ENCODE results near the gene MAP2. TPM values are rescaled to one million over a fixed set of nuclear protein-coding genes. Genes with fewer than 3 reads are reported as not detected.

Gene MAP2
- total and polyA plus RNA-seq, 2 of the 13 experiments (the other 11 are each of a cell fraction or from before 2014, with no cell fraction given): 0.08 TPM; not detected in 1

GRCh38 chr2:209431701-209432100 lies 7.9 kb downstream of the MAP2 start (continued):
- TF ChIP-seq TFDP1 (CRISPR knock-in tag; IDR thresholded peaks at IDR 0.05; ENCODE audit: borderline replicate concordance): no peak
- TF ChIP-seq ZBTB33 (CRISPR knock-in tag; IDR thresholded peaks at IDR 0.05): no peak
- TF ChIP-seq EHMT2 (IDR thresholded peaks at IDR 0.05; ENCODE audit: borderline replicate concordance, low read depth, low read length): no peak
- TF ChIP-seq ZNF350 (CRISPR knock-in tag; IDR thresholded peaks at IDR 0.05; ENCODE audit: borderline replicate concordance, low read depth): no peak

GRCh38 chr2:209441541-209441940 lies 17.7 kb downstream of the MAP2 start:
- Histone ChIP-seq H3K9ac (ENCODE audit: insufficient read depth, low read depth, low read length) (no peak overlapping the region), H3K4me3 (replicated peaks in 1 of 3; ENCODE audit: insufficient read depth in 1 of 3, low read depth in 2 of 3, low read length in 3 of 3) (no peak overlapping the region), H3K27me3 (ENCODE audit: control insufficient read depth in 1 of 2, insufficient read depth in 2 of 2, low read length in 2 of 2) (no peaks in the 10 kb centered on the region), H2AFZ (ENCODE audit: low read length) (no peak overlapping the region), H3K4me1 (ENCODE audit: insufficient read depth, low read length) (no peaks in the 10 kb centered on the region), H3K4me2 (ENCODE audit: low read depth, low read length) (no peak overlapping the region), H3K79me2 (ENCODE audit: insufficient read depth, low read length) (no peaks in the 10 kb centered on the region), H3K36me3 (replicated peaks in 1 of 2; ENCODE audit: control insufficient read depth in 1 of 2, insufficient read depth in 2 of 2, low read length in 2 of 2) (no peaks in the 10 kb centered on the region), H4K20me1 (ENCODE audit: insufficient read depth, low read length) (no peaks in the 10 kb centered on the region), H3K27ac (ENCODE audit: extremely low read length, insufficient read depth, low read length) (no peak overlapping the region), H3K9me3 (ENCODE audit: low read length) (no peaks in the 10 kb centered on the region)
- ATAC-seq (no peak), DNase-seq (ENCODE audit: low spot score) (no peak), FAIRE-seq (no peak)
- in situ Hi-C loops (cut with HindIII; ENCODE audit: extremely low pct_ligation_motif_present, low pct_unique_long_range_greater_than_20kb) (no loop called here), intact Hi-C loops (cut with micrococcal nuclease; ENCODE audit: unreplicated experiment) (no loop called here)
- ChIA-PET CTCF (ENCODE audit: low intra/inter-chr PET ratio, low total read pairs) (no interaction called here), POLR2A (no interaction called here)
- TF ChIP-seq ZNF235 (CRISPR knock-in tag; IDR thresholded peaks at IDR 0.05; ENCODE audit: borderline replicate concordance) (no peak), ZSCAN12 (CRISPR knock-in tag; IDR thresholded peaks at IDR 0.05) (no peak), RFX3 (CRISPR knock-in tag; IDR thresholded peaks at IDR 0.05) (no peak), ZSCAN22 (CRISPR knock-in tag; IDR thresholded peaks at IDR 0.05) (no peak), GTF3A (CRISPR knock-in tag; conservative IDR thresholded peaks at IDR 0.05) (no peak), ZNF660 (CRISPR knock-in tag; IDR thresholded peaks at IDR 0.05; ENCODE audit: borderline replicate concordance, low read depth) (no peak), ETV6 (CRISPR knock-in tag; conservative IDR thresholded peaks at IDR 0.05) (no peak), PBX3 (CRISPR knock-in tag; IDR thresholded peaks at IDR 0.05; ENCODE audit: borderline replicate concordance) (no peak)
- WGBS (ENCODE audit: low lambda C conversion rate): 14% methylated on average over 3 of the region's 3 CpGs
- BruUV-seq (replicated peaks): no TSS peak

All from HepG2 (cell line).